NCI-H510A treated with DMSO at 0.1 percent for 48 hours (cell line): ENCODE data around the gene WDR1.

Source experiments
- DNase-seq: peaks from one replicate; lab custom pipeline; 2025; lab: John Stamatoyannopoulos, UW

WDR1 gene

GRCh38 chr4:10072420-10073017 is 44.1 kb downstream of the WDR1 start:
- DNase-seq: no peak

GRCh38 chr4:10069075-10069642 is 47.4 kb downstream of the WDR1 start:
- no peak for DNase-seq

GRCh38 chr4:10066670-10067651 is 49.6 kb downstream of the WDR1 start:
- DNase-seq: no peak

GRCh38 chr4:10066206-10066605 is 50.4 kb downstream of the WDR1 start:
- no peak for DNase-seq

GRCh38 chr4:10063544-10064300 is 52.9 kb downstream of the WDR1 start:
- no peak for DNase-seq

GRCh38 chr4:10061650-10062415 is 54.8 kb downstream of the WDR1 start:
- no peak for DNase-seq

- no peak for DNase-seq
Observed at GRCh38 chr4:10058371-10058770, 58.2 kb downstream of the WDR1 start.

- DNase-seq: no peak
Observed at GRCh38 chr4:10057023-10057395, 59.6 kb downstream of the WDR1 start.

- DNase-seq: no peak
Observed at GRCh38 chr4:10056334-10057022, 60.1 kb downstream of the WDR1 start.

- DNase-seq: no peak
Observed at GRCh38 chr4:10055871-10056270, 60.7 kb downstream of the WDR1 start.

- DNase-seq: no peak
Observed at GRCh38 chr4:10054571-10055041, 62.0 kb downstream of the WDR1 start.

- no peak for DNase-seq
Observed at GRCh38 chr4:10053635-10054453, 62.8 kb downstream of the WDR1 start.

GRCh38 chr4:10051517-10052135 is 65.0 kb downstream of the WDR1 start:
- DNase-seq: no peak

GRCh38 chr4:10050721-10051120 is 65.9 kb downstream of the WDR1 start:
- DNase-seq: no peak

GRCh38 chr4:10050261-10050661 is 66.3 kb downstream of the WDR1 start:
- DNase-seq: no peak

- DNase-seq: no peak
Observed at GRCh38 chr4:10048941-10049697, 67.5 kb downstream of the WDR1 start.

GRCh38 chr4:10047967-10048366 is 68.6 kb downstream of the WDR1 start:
- DNase-seq: no peak

- DNase-seq: no peak
Observed at GRCh38 chr4:10046471-10046870, 70.1 kb downstream of the WDR1 start.

GRCh38 chr4:10045481-10045880 is 71.1 kb downstream of the WDR1 start:
- no peak for DNase-seq
